HL-60/S4 treated with phorbol 12-myristate 13-acetate at 8.2 ng/mL for 4 days and 3 days (cell line): ENCODE measurements around the gene BIN2.
"Not testable (repeated sequence)": the region's sequence is repeated elsewhere in the genome, so short reads cannot be mapped to it uniquely, and the experiment has no call there.

ENCODE experiments used
- in situ Hi-C: fragments of 300-500 bp; cut with MboI; formaldehyde crosslinking; loops from 2 replicates; pipeline ENCODE4 v1.15.0; 2022; ENCODE audit warnings: low sequenced_read_pairs

BIN2 gene

DNA sequence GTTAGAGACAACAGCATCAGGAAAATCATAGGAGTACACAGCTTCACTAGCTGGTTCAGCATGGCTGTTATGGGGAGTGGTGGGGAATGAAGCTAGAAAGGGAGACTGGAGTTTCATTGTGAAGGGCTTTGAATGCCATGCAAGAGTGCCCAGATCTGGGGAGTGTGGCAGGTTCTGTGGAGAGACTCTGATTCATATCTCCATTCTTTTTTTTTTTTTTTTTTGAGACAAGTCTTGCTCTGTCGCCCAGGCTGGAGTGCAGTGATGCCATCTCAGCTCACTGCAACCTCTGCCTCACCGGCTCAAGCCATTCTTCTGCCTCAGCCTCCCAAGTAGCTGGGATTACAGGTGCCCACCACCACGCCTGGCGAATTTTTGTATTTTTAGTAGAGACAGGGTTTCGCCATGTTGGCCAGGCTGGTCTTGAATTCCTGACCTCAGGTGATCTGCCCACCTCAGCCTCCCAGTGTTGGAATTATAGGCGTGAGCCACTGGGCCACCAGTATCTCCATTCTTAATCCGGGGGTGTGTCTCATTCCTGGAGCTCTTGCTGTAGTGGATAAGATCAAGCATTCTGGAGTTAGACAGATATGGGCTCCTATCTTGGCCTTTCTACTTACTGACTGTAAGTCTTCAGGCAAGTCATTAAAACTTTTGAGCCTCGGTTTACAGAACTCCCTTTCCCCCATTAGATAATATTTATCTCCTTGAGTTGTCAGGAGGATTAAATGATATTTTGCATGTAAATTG is 5.7 kb downstream of the BIN2 start:
- in situ Hi-C loops: not testable (repeated sequence)

DNA sequence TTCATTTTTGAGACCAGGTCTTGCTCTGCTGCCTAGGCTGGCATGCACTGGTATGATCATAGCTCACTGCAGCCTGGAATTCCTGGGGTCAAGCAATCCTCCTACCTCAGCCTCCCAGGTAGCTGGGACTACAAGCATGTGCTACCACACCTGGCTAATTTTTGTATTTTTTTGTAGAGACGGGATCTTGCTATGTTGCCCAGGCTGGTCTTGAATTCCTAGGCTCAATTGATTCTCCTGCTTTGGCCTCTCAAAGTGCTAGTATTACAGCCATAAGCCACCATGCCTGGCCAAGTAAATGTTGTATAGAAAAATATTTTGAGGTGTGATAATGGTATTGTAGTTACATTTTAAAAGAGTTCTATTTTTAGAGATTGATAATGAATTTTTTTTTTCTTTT is 12.6 kb downstream of the BIN2 start:
- in situ Hi-C loops: no loop called here

DNA sequence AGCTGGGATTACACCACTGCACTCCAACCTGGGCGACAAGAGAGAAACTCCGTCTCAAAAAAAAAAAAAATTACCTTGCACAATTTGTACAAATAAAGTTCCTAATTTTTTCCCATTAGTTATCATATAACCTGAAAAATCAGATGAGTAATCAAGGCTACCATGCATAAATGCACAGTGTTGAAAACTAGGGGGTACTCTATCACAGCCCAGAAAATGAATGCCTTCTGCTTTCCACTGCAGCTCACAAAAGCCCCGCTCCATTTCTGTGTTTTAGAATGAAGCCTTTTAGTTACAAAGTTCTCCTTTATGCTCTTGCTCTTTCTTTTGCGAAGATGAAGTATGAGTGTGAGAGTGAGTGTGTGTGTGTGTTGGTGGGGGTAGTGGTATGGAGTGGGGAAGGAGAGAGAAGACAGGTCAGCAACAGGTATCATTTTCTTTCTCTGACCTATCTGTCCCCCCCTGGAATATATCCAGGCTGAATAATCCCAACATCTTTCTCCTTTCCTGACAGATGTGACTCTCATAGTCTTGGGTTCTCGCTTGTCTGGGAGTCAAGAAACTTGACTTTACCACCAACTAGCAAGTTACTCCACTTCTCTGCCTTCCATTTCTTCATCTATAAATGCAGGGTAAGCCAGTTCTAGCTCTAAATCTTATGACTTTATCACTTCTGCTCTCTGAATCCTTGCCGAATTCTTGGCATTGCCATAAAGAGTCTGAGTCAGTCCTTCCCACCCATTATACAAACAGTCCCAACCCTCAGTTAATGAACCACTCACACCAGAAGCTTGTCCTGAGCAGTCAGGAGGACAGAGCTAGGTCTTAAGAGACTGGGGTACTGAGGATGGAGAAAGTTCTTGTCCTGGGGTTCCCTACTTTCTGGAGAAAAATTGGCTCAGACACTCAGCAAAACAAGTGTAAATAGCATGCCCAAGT is 16.1 kb downstream of the BIN2 start:
- in situ Hi-C loops: no loop called here

DNA sequence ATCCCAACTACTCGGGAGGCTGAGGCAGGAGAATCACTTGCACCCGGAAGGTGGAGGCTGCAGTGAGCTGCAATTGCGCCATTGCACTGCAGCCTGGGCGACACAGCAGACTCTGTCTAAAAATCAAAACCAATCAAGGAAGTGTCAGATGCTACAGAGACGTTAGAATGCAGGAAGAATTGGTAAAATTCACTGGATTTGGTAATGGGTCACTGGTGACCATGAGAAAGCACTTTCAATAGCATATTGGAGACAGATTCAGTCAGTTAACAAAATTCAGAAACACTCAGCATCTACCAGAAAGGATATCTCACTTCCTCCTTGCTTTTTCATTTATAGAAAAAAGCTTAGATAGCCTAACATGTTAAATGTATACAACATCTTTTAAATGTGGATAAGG is 17.5 kb downstream of the BIN2 start:
- in situ Hi-C loops: no loop called here

DNA sequence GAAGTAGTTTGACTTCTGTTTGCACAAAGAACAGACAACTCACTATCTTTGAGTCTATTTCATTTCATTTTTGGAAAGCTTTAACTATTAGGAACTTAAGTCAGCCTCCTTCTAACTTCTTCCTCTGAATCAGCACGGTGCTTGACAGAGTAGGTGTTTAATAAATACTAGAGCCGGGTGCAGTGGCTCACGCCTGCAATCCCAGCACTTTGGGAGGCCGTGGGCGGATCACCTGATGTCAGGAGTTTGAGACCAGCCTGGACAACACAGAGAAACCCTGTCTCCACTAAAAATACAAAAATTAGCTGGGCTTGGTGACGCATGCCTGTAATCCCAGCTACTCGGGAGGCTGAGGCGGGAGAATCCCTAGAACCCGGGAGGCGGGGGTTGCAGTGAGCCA is 23.2 kb downstream of the BIN2 start:
- in situ Hi-C loops: not testable (repeated sequence)

DNA sequence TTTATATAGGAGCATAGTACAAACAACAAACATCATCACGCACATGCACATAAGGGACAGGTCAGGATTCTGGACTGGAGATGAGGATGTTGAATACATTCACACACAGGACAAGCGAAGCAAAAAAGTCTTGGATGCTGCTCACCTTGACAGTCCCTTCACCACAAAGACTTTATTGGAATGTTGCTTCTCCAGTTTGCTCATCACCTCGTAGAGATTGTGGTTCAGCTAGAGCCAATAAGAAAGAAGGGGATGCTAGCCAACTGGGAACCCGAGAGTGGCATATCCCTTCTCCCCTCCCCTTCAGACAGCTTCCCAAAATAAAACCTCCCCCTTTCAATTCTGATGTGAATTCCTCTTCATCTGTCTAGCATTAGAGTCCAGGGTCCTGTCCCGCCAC is 28.3 kb downstream of the BIN2 start:
- in situ Hi-C loops: no loop called here

DNA sequence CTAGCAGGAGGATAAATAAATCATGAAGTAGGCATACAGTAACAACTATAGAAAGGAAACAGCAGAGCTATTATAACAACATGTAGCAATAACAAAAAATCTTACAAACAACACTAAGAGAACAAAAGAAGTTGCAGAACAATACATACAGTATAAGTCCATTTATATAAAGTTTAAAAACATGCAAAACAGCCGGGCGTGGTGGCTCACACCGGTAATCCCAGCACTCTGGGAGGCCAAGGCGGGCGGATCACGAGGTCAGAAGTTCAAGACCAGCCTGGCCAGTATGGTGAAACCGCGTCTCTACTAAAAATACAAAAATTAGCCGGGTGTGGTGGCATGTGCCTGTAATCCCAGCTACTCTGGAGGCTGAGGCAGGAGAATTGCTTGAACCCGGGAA is 29.9 kb downstream of the BIN2 start:
- in situ Hi-C loops: not testable (repeated sequence)

DNA sequence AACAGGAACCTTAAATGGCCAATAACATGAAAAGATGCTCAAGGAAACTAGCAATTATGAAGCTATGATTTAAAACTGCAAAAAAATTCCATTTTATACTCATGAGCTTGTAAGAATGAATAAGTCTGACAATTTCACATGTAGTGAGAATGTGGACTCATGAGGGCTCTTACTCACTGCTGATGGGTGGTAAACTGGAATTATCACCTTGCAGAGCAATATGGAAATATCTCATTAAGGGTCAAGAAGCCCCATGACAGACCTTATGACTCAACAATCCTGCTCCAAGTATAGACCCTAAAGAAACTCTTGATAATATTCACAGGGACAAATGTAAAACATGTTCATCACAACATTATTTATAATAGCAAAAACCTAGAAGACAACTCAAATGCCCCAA is 30.3 kb downstream of the BIN2 start:
- in situ Hi-C loops: no loop called here

DNA sequence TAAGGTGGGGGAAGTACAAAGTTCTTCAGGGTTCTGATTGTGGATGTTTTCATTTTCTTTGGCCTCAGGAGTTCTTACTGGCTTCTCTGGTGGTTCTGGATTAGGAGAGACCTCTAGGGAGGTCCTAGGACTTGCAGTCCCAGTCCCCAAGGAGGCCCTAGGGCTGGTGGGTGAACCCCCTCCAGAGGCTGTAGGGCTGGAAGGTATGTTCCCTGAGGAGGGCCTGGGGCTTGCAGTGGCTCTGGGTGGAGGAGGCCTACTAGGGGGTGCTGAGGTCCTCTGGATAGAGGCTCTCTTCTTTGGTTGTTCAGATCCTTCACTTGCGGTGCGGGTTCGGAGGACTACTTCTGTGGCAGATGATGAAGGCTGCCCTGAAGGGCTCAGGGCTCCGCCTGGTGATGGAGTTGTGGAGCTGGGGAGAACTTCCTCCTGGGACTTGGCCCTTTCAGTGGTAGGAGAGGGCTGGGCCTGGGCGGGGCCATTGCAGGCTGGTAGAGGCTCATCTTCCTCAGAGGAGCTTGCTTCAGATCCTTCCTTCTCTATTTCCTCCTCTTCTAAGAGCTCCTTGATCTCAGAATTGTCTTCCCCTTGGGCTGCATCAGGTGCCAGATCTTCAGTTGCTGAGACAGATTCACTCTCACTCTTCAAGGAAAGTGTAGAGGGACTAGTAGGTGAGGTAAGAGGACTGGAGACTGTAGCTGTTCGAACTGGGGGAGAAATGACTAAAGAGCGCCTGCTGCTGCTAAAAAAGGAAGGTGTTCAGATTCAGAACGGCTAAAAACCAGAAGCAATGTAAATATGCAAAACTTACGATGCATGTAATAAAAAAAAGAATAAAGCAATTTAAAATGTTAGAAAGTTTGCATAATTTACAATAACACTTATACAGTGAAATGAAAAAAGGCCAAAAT is 32.1 kb downstream of the BIN2 start:
- in situ Hi-C loops: not testable (repeated sequence)

DNA sequence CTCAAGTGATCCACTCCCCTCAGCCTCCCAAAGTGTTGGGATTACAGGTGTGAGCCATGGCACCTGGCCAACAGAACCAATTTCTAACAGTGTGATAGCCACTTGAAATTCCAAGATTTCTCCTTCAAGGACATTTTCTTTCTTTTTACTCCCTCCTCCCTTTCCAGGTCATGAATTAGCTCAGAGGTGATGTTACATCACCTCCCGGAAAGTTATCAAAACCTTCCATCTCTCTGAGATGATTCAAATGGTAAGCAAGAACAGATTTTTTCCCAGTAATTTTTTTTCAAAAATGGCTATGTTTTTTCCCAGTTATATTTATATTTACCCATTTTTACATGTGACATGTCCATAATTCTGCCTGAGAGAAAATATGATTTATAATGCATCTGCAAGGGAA is 38.1 kb downstream of the BIN2 start:
- in situ Hi-C loops: no loop called here

DNA sequence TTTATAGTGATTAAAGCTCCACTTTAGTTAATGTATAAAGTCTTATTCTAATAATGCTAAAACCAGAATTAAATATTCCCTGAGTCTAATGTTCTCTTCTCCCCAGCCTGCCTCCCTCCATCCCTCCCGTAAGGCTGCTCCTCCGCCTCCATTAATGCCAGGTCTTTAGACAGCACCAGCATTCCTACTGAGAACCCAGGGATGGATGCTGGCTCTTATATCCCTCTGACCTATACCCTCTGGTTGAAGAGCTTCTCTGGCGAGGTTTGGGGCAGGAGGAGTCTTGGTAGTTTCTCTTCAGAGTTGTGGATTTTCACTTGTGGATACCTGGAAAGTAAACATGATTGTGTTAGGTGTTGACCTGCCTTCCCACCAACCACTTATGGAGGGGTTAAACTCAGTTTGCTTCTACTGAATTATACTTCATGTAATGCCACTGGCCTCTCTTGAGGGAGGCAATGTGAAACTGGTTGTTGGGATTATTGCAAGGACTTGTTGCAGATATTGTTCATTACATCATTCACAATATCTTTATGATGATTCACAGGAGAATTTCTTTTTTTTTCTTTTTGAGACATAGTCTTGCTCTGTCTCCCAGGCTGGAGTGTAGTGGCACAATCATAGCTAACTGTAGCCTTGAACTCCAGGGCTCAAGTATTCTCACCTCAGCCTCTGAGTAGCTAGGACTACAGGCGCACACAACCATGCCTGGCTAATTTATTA is 42.6 kb downstream of the BIN2 start:
- in situ Hi-C loops: no loop called here

DNA sequence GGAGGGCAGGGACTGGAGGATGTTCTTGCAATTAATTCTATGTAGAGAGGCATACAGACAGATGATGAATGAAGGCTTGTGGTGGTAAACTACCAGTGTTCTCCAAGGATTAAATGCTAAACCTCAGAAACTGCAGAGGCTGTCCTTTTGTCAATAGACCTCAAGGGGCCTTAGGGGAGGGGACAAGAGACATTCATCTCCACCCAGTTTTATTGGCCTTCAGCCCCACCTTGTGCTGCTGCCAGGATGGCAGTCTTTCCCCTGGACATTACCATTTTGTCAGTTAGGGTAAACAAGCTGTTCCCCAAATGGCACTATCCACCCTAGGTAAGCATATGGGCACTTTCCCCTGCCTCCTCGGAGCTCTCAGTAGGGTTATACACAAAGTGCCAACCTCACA is 48.9 kb downstream of the BIN2 start:
- in situ Hi-C loops: no loop called here

DNA sequence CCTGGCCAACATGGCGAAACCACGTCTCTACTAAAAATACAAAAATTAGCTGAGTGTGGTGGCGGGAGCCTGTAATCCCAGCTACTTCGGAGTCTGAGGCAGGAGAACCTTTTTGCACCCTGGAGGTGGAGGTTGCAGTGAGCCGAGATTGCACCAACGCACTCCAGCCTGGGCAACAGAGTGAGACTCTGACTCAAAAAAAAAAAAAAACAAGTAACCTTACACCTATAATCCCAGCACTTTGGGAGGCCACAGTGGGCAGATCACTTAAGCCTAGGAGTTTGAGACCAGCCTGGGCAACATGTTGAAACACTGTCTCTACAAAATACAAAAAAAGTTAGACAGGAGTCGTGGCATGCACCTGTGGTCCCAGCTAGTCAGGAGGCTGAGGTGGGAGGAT is 51.2 kb downstream of the BIN2 start:
- in situ Hi-C loops: not testable (repeated sequence)

DNA sequence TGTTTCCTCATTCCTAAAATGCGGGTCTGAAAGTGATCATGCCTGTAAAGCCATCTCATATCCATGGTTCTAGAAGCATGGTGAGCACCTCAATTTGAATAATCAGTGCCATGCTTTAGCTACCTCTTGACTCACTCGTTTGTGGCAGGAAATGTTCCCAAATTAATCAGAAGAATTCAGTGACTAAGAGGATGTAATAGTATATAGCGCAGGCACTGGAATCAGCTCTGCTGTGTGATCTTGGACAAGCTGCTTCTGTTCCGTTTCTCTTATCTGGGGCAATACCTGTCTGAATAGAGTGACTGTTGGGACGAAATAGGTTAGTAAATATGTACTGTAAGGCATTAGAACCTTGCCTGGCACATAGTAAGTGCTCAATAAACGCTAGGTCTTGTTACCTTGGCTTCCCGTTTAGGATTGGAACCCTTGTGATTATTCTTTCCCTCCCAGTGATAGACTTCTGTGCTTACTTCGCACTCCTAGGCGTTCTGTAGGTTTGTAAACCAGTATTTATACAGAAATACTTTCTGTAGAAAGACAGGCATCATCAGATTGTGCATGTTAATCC is 52.9 kb downstream of the BIN2 start:
- in situ Hi-C loops: no loop called here

DNA sequence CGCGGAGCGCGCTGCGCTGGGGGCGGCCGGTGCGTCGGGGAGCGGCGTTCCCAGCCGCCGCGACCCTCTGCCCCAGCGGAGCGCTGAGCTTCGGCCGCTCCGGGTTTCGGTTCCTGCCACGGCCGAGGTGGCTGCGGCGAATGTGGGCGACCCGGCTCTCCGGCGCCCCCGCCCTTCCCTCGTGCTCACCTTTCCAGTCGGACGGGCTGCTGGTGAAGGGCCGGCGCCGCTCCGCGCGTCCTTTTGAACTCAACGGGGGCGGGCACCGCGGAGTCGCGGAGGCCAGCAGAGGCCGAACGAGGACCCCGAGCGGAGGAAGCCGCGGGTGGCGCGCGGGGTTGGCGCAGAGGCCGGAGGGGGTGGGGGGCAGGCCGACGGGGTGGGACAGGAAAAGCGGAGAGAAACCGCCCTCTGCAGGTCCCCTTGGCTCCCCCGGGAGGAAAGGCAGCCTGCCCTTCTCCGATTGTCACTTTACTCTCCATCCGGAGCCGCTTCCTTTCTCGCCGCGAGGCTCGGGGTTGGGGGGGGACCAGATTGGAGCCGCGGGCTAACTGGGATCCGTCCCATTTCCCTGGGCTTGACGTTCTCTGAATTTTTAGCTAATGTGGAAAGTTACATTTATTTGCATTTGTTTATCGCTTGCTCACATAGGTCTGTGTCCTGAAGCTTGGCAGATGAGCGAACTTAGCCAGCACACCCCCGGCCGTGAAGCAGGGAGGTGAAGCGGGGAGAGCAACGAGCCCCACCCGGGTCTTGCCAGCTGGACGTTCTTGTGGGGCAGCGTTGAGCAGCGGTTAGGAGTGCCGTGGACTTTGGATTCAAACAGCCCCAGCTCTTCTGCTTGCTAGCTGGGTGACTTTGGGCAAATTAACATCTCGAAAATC is 53.7 kb downstream of the BIN2 start, which contains the start of gene SMAGP:
Gene SMAGP, minus strand, starts transcription at position 349 of the 884 bp plus-strand sequence. CDS start 1,137 bp downstream, outside the sequence.
- in situ Hi-C loops: no loop called here

DNA sequence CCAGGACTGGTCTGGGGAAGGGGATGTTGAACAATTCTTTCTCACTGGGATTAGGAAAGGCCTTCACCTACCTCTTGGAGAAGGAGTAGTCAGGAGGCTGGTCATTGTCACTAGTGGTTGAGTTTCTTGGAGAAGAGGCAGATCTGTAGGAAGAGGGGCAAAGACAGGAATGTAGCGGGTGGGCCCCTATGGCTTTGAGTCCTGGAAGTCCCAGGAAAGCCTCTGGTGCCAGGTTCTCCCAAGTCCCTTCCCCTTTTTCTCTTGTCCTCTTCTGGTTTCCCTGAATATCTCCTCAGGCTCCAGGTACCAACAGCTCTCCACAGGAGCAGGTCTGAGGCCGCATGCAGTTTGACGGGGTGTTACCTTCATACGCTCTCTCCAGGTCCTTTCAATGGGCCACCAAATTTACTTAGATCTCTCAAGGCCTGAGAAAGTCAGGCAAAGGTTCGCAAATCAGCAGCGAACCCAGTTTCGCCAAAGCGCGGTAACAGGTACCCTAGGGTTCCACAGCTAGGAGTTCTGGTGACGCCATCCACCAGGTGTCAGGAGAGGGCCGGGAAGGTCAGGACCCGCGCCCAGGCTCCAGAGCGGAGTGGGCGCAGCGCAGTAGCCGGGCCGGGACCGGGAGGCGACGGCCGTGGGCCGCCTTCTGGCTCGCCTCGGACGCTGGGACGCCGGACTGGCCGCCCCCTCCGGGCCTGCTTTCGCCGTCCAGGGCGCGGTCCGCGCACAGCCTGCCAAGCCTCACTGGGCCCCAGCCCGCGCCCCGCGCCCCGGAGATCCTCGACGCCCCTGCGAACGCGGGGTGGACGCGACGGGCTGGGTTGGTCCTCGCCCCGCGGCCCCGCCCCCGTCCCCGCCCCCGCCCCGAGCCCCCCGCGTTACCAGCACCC is 54.6 kb downstream of the BIN2 start:
- in situ Hi-C loops: no loop called here

DNA sequence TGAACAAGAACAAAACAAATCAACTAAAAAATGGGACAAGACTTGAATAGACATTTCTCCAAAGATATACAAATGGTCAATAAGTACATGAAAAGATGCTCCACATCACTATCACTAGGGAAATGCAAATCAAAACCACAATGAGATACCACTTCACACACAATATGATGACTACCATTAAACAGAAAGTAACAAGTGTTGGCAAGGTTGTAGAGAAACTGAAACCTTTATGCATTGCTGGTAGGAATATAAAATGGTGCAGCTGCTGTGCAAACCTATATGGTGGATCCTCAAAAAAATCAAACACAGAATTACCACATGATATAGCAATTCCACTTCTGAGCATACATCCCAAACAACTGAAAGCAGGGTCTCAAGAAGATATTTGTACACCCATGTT is 59.0 kb downstream of the BIN2 start:
- in situ Hi-C loops: no loop called here

DNA sequence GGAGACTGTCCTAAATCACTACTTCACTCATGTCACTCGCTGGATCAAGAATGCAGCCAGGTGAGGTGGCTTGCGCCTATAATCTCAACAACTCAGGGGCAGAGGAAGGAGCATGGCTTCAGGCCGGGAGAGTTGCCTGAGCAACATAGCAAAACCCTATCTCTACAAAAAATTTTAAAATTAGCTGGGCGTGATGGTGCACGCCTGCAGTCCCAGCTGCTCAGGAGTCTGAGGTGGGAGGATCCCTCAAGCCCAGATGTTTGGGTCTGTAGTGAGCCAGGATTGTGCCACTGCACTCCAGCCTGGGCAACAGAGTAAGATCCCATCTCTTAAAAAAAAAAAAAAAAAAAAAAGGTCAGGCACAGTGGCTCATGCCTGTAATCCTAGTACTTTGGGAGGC is 59.7 kb downstream of the BIN2 start:
- in situ Hi-C loops: no loop called here
